Measurements from ENCODE around the gene TMEM139. TPM values are rescaled to one million over a fixed set of nuclear protein-coding genes. Genes with fewer than 3 reads are reported as not detected.

The TMEM139 gene
- total RNA-seq, 1 experiment from 2014 or later, result 19.1 TPM

- Histone ChIP-seq H3K36me3 (ENCODE audit: control insufficient read depth, insufficient read depth, low read length) (peaks cover 9% of the 10 kb centered on the region; the same call in 1 of the 2 replicates), H3K9me3 (no peaks in the 10 kb centered on the region), H3K4me1 (peaks cover 5% of the 10 kb centered on the region; the same call in 1 of the 2 replicates), H3K4me3 (ENCODE audit: low read depth, low read length) (no peak overlapping the region), H3K27me3 (replicated peaks; ENCODE audit: control insufficient read depth, insufficient read depth, low read length) (no peaks in the 10 kb centered on the region)
- BruUV-seq (replicated peaks), result no TSS peak
- Mint-ChIP-seq H3K9me3 (ENCODE audit: unreplicated experiment) (no peaks in the 10 kb centered on the region), H3K27me3 (ENCODE audit: insufficient read depth, unreplicated experiment) (no peaks in the 10 kb centered on the region), H3K27ac (ENCODE audit: unreplicated experiment) (no peak overlapping the region), H3K4me3 (ENCODE audit: unreplicated experiment) (no peak overlapping the region), H3K4me1 (ENCODE audit: low read depth, unreplicated experiment) (peaks cover 13% of the 10 kb centered on the region), H3K36me3 (ENCODE audit: insufficient read depth, unreplicated experiment) (peaks cover 25% of the 10 kb centered on the region)
- ChIA-PET CTCF (no interaction called here), POLR2A (no interaction called here)
- DNase-seq, result no peak
- TF ChIP-seq, protein P1, sequence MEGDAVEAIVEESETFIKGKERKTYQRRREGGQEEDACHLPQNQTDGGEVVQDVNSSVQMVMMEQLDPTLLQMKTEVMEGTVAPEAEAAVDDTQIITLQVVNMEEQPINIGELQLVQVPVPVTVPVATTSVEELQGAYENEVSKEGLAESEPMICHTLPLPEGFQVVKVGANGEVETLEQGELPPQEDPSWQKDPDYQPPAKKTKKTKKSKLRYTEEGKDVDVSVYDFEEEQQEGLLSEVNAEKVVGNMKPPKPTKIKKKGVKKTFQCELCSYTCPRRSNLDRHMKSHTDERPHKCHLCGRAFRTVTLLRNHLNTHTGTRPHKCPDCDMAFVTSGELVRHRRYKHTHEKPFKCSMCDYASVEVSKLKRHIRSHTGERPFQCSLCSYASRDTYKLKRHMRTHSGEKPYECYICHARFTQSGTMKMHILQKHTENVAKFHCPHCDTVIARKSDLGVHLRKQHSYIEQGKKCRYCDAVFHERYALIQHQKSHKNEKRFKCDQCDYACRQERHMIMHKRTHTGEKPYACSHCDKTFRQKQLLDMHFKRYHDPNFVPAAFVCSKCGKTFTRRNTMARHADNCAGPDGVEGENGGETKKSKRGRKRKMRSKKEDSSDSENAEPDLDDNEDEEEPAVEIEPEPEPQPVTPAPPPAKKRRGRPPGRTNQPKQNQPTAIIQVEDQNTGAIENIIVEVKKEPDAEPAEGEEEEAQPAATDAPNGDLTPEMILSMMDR (IDR thresholded peaks at IDR 0.05; ENCODE audit: insufficient read depth in 1 of 2, low read depth in 1 of 2, low read length in 1 of 2, severe bottlenecking in 1 of 2, unreplicated experiment in 1 of 2), result no peak
- intact Hi-C loops (cut with micrococcal nuclease; ENCODE audit: unreplicated experiment), result no loop called here
Observed at GRCh38 chr7:143269251-143269650, 15.5 kb upstream of the TMEM139 start.

DNA sequence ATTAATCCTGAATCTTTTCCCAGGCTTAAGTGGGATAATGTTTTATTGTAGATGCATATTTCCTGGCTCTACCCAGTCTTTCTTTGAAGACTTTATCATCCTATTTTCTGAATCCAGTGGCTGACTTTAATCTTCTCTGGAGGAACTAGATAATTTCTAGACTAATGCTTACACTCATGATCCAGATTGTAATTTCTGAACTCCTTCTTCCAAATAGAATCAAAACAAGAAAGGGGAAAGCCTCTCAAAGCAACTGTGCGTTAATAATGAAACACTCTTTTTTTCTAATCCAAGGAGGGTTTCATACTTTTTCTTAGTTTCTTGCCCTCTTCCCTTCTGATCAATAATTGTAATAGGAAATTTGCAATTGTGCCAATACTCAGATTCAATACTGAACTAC lies 13.5 kb upstream of the TMEM139 start:
- peaks cover 8% of the 10 kb centered on the region for H3K36me3 Mint-ChIP-seq (ENCODE audit: insufficient read depth, unreplicated experiment)
- H3K36me3 ChIP-seq (ENCODE audit: control insufficient read depth, insufficient read depth, low read length), result peaks cover 5% of the 10 kb centered on the region; the same call in 1 of the 2 replicates
- no peaks in the 10 kb centered on the region for H3K9me3 ChIP-seq
- H3K27ac Mint-ChIP-seq (ENCODE audit: unreplicated experiment), result no peak overlapping the region
- POLR2A ChIA-PET, result no interaction called here
- intact Hi-C loops (cut with micrococcal nuclease; ENCODE audit: unreplicated experiment), result no loop called here
- TF ChIP-seq, protein P1 (IDR thresholded peaks at IDR 0.05; ENCODE audit: insufficient read depth in 1 of 2, low read depth in 1 of 2, low read length in 1 of 2, severe bottlenecking in 1 of 2, unreplicated experiment in 1 of 2), result no peak
- no peak overlapping the region for H3K4me3 Mint-ChIP-seq (ENCODE audit: unreplicated experiment)
- DNase-seq, result no peak
- no TSS peak for BruUV-seq (replicated peaks)
- CTCF ChIA-PET, result no interaction called here
- no peaks in the 10 kb centered on the region for H3K4me1 Mint-ChIP-seq (ENCODE audit: low read depth, unreplicated experiment)
- H3K4me1 ChIP-seq, result no peaks in the 10 kb centered on the region
- no peaks in the 10 kb centered on the region for H3K27me3 ChIP-seq (replicated peaks; ENCODE audit: control insufficient read depth, insufficient read depth, low read length)
- H3K4me3 ChIP-seq (ENCODE audit: low read depth, low read length), result no peak overlapping the region
- H3K9me3 Mint-ChIP-seq (ENCODE audit: unreplicated experiment), result no peaks in the 10 kb centered on the region
- H3K27me3 Mint-ChIP-seq (ENCODE audit: insufficient read depth, unreplicated experiment), result no peaks in the 10 kb centered on the region

- peaks cover 2% of the 10 kb centered on the region; the same call in 1 of the 2 replicates for H3K36me3 ChIP-seq (ENCODE audit: control insufficient read depth, insufficient read depth, low read length)
- no peaks in the 10 kb centered on the region for H3K4me1 Mint-ChIP-seq (ENCODE audit: low read depth, unreplicated experiment)
- no peaks in the 10 kb centered on the region for H3K9me3 Mint-ChIP-seq (ENCODE audit: unreplicated experiment)
- no peak for DNase-seq
- H3K27me3 ChIP-seq (replicated peaks; ENCODE audit: control insufficient read depth, insufficient read depth, low read length), result no peaks in the 10 kb centered on the region
- no peak overlapping the region for H3K4me3 ChIP-seq (ENCODE audit: low read depth, low read length)
- intact Hi-C loops (cut with micrococcal nuclease; ENCODE audit: unreplicated experiment), result no loop called here
- TF ChIP-seq, protein P1 (IDR thresholded peaks at IDR 0.05; ENCODE audit: insufficient read depth in 1 of 2, low read depth in 1 of 2, low read length in 1 of 2, severe bottlenecking in 1 of 2, unreplicated experiment in 1 of 2), result no peak
- H3K4me1 ChIP-seq, result no peaks in the 10 kb centered on the region
- BruUV-seq (replicated peaks), result no TSS peak
- H3K4me3 Mint-ChIP-seq (ENCODE audit: unreplicated experiment), result no peak overlapping the region
- no peaks in the 10 kb centered on the region for H3K27me3 Mint-ChIP-seq (ENCODE audit: insufficient read depth, unreplicated experiment)
- no peak overlapping the region for H3K27ac Mint-ChIP-seq (ENCODE audit: unreplicated experiment)
- ChIA-PET CTCF (interaction anchor here (0.6 kb wide), 1 partner anchor 10 kb away, joined by 3 read pairs; no protein-coding TSS in a partner anchor), POLR2A (interaction anchor here (0.5 kb wide), 1 partner anchor 33 kb away, joined by 11 read pairs; no protein-coding TSS in a partner anchor)
- no peaks in the 10 kb centered on the region for H3K9me3 ChIP-seq
- H3K36me3 Mint-ChIP-seq (ENCODE audit: insufficient read depth, unreplicated experiment), result no peaks in the 10 kb centered on the region
Observed at GRCh38 chr7:143272871-143273270, 11.9 kb upstream of the TMEM139 start.
